Measurements from ENCODE around the gene ANKRD33B. TPM values are rescaled to one million over a fixed set of nuclear protein-coding genes. Genes with fewer than 3 reads are reported as not detected.

The ANKRD33B gene
- total and polyA plus RNA-seq, 2 of the 8 experiments (the other 6 are each of a cell fraction or from before 2014, with no cell fraction given), result 6.9 to 20.6 TPM

GRCh38 chr5:10689391-10690081 is 125.7 kb downstream of the ANKRD33B start (continued):
- TF ChIP-seq RBBP5 (IDR thresholded peaks at IDR 0.05; ENCODE audit: borderline replicate concordance, low read depth, low read length) (no peak), TCF12 (IDR thresholded peaks at IDR 0.05; ENCODE audit: low read depth, low read length) (no peak), CBX8 (IDR thresholded peaks at IDR 0.05; ENCODE audit: borderline replicate concordance, low read depth, low read length) (no peak), RAD21 (IDR thresholded peaks at IDR 0.05 in 1 of 2, conservative IDR thresholded peaks at IDR 0.05 in 1 of 2; ENCODE audit: low read depth in 2 of 2, low read length in 2 of 2) (peak; percentile 90 to 93)
